ENCODE results near the gene TOMM70.

TOMM70 gene

DNA sequence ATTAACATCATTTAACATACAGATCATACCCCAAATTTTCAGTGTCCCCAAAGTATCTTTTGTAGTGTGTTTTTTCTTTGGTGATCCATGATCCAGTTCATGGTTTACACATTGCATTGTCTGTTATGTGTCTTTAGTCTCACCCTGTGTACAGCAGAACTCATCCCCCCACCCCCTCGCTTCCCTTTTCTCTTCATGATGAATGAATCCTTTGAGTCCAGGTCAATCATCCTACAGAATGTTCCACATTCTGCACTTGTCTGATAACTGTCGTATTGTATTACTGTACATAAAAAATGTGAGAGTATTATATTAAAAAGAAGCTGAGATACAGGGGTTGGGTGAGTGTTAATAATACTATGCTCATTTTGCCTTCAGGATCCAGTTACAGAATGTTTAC lies 80.9 kb downstream of the TOMM70 start:
- DNase-seq = no peak

DNA sequence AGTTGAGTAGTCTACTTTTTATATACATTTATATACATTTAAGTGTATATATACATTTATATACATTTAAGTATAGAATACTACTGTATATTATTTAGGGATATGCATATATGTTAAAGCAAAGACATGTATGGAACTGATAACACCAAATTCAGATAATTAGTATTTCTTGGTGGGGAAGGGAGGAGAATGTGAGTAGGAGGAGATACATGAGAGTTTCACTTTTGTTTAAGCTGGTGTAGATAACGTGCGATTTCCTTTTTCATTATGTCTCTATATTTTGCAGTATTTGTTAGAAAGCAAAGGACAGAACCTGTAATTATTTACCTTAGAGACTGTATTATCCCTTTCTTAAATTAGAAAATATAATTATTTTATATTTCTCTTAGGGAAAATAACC lies 83.0 kb downstream of the TOMM70 start:
- DNase-seq = no peak

DNA sequence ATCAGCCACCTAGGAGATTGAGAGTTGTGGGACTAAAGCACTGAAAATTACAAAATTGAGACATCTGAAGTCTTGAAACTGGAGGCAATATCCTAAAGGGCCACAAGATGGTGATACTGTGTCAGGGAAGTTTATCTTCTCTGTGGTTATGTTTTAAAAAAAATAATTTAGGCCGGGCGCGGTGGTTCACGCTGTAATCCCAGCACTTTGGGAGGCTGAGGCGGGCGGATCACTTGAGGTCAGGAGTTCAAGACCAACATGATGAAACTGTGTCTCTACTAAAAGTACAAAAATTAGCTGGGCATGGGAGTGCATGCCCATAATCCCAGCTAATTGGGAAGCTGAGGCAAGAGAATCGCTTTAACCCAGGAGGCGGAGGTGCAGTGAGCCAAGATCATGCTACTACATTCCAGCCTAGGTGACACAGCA lies 84.2 kb downstream of the TOMM70 start:
- DNase-seq = peak; percentile 34
